Uterus (tissue), 2 donors: ENCODE measurements around the gene CYYR1.

Source experiments
- POLR2A ChIP-seq, 2 donors: fragments of 450-650 bp; IDR thresholded peaks; one replicate each; pipeline ENCODE4 v1.6.1; 2016; ENCODE audit warnings: antibody characterized with exemption in 2 of 2, mild to moderate bottlenecking in 1 of 2, moderate library complexity in 1 of 2
- TF ChIP-seq, protein P1 (sequence below), 4 experiments: fragments of 200-600 bp in 2 of 4; fragments of 450-650 bp in 2 of 4; sonication (generic) in 2 of 4; IDR thresholded peaks; one replicate each; pipeline ENCODE4 v1.5.1; 2016 to 2019; ENCODE audit warnings: antibody characterized with exemption in 4 of 4, mild to moderate bottlenecking in 2 of 4, moderate library complexity in 1 of 4

DNA sequence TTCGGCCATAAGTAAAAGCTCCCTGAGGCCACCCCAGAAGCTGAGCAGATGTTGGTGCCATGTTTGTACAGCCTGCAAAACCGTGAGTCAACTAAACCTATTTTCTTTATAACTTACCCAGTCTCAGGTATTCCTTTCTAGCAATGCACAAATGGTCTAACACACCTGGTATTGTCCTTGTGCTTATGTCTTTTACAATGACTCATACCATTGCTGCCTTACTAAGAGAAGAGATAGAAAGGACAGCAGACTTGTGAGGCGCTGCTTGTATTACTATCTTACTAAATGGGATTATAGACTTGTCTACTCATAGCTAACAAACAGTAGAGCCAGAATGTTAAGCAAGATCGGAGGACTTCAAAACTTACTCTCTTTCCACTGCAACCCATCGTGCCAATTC, 18.5 kb upstream of the CYYR1 start:
- TF ChIP-seq, protein P1, sequence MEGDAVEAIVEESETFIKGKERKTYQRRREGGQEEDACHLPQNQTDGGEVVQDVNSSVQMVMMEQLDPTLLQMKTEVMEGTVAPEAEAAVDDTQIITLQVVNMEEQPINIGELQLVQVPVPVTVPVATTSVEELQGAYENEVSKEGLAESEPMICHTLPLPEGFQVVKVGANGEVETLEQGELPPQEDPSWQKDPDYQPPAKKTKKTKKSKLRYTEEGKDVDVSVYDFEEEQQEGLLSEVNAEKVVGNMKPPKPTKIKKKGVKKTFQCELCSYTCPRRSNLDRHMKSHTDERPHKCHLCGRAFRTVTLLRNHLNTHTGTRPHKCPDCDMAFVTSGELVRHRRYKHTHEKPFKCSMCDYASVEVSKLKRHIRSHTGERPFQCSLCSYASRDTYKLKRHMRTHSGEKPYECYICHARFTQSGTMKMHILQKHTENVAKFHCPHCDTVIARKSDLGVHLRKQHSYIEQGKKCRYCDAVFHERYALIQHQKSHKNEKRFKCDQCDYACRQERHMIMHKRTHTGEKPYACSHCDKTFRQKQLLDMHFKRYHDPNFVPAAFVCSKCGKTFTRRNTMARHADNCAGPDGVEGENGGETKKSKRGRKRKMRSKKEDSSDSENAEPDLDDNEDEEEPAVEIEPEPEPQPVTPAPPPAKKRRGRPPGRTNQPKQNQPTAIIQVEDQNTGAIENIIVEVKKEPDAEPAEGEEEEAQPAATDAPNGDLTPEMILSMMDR (IDR thresholded peaks at IDR 0.05): no peak
- TF ChIP-seq POLR2A (IDR thresholded peaks at IDR 0.05): no peak
